GM12878 (cell line): ENCODE results near the gene LRRC10B. TPM values are rescaled to one million over a fixed set of nuclear protein-coding genes. Genes with fewer than 3 reads are reported as not detected.

Experiments used
- ATAC-seq: fragments of 200-7000 bp; cut with Tn5 transposase; 3 replicates; pipeline ENCODE4 v1.9.1; 2020; ENCODE audit warnings: mild to moderate bottlenecking, moderate library complexity
- BruUV-seq: library from RNA; stranded (reverse); fragments of 400-500 nt; replicated peaks from 2 replicates; lab custom pipeline; 2021; lab: Mats Ljungman, UMichigan
- CTCF ChIA-PET: fragments of 300-600 bp; sonication (Branson Sonifier 250); formaldehyde crosslinking; extraction: SDS; loops from one replicate; lab custom pipeline; 2021; ENCODE audit warnings: inconsistent platforms; lab: Yijun Ruan, JAX
- POLR2A ChIA-PET: fragments of 350-600 bp; formaldehyde crosslinking; extraction: SDS; loops from one replicate; lab custom pipeline; 2021; ENCODE audit warnings: inconsistent platforms; lab: Charles Lee
- RAD21 ChIA-PET: fragments of 300-600 bp; sonication (Branson Sonifier 250); formaldehyde crosslinking; loops from one replicate; lab custom pipeline; 2023; ENCODE audit warnings: antibody characterized with exemption; ENCODE audit not compliant: unreplicated experiment; lab: Charles Lee
- SMC1A ChIA-PET: fragments of 300-600 bp; sonication (Branson Sonifier 250); formaldehyde crosslinking; loops from one replicate; lab custom pipeline; 2023; ENCODE audit not compliant: unreplicated experiment, uncharacterized antibody; lab: Charles Lee
- DNase-seq: peaks from one replicate; pipeline ENCODE4 v3.0.0-alpha.2; 2011; ENCODE audit warnings: low read depth, low spot score
- FAIRE-seq: peaks from 3 replicates; lab custom pipeline; 2011; peaks lifted over from hg19 to GRCh38; lab: Jason Lieb, UNC
- H2AFZ ChIP-seq: 2 replicates; pipeline ENCODE4 v1.6.0; 2011; ENCODE audit warnings: low read depth, low read length, control low read depth; ENCODE audit not compliant: control insufficient read depth
- H3K27ac ChIP-seq: 2 replicates; pipeline ENCODE4 v1.5.1; 2011; ENCODE audit warnings: control low read depth; ENCODE audit not compliant: control insufficient read depth, insufficient read depth
- H3K27me3 ChIP-seq, 2 experiments: replicated peaks in 1 of 2; 2 replicates each; pipeline versions ENCODE4 v1.6.0 to v1.6.1; 2011; ENCODE audit warnings: low read length in 1 of 2; ENCODE audit not compliant: control insufficient read depth in 2 of 2, insufficient read depth in 2 of 2
- H3K36me3 ChIP-seq, 2 experiments: 2 replicates each; pipeline ENCODE4 v1.5.1; 2011; ENCODE audit warnings: low read length in 1 of 2; ENCODE audit not compliant: control insufficient read depth in 2 of 2, insufficient read depth in 2 of 2
- H3K4me1 ChIP-seq: 2 replicates; pipeline ENCODE4 v1.6.1; 2011; ENCODE audit warnings: mild to moderate bottlenecking, low read length, moderate library complexity, mixed read lengths; ENCODE audit not compliant: control insufficient read depth, insufficient read depth
- H3K4me2 ChIP-seq: 2 replicates; pipeline ENCODE4 v1.6.0; 2011; ENCODE audit warnings: control low read depth; ENCODE audit not compliant: control insufficient read depth, insufficient read depth
- H3K4me3 ChIP-seq: fragments of 200-600 bp; sonication (generic); 2 replicates; pipeline ENCODE4 v1.5.1; 2016
- H3K79me2 ChIP-seq: 2 replicates; pipeline ENCODE4 v1.6.0; 2011; ENCODE audit warnings: low read length; ENCODE audit not compliant: control insufficient read depth, insufficient read depth
- H3K9ac ChIP-seq: 2 replicates; pipeline ENCODE4 v1.8.0; 2011; ENCODE audit warnings: low read length, control low read depth, mixed read lengths; ENCODE audit not compliant: control insufficient read depth, insufficient read depth
- H3K9me3 ChIP-seq: replicated peaks from 3 replicates; pipeline ENCODE4 v1.5.1; 2011; ENCODE audit warnings: mild to moderate bottlenecking, low read length; ENCODE audit not compliant: control insufficient read depth, insufficient read depth
- H4K20me1 ChIP-seq: 2 replicates; pipeline ENCODE4 v1.6.0; 2011; ENCODE audit not compliant: control insufficient read depth, insufficient read depth
- CHD4 ChIP-seq: fragments of 200-600 bp; sonication (generic); IDR thresholded peaks from 2 replicates; pipeline ENCODE4 v1.6.1; 2016; ENCODE audit warnings: mild to moderate bottlenecking
- NFYA ChIP-seq: IDR thresholded peaks from 2 replicates; pipeline ENCODE4 v1.6.1; 2011; ENCODE audit warnings: low read depth, mild to moderate bottlenecking, low read length, improper control_type of control experiment, borderline replicate concordance
- STAT3 ChIP-seq: IDR thresholded peaks from 2 replicates; pipeline ENCODE4 v1.6.1; 2011; ENCODE audit warnings: low read depth, low read length, improper control_type of control experiment
- WGBS: methylation state at CpG from one replicate; pipeline ENCODE4 v1.1.6; 2016; ENCODE audit warnings: low lambda C conversion rate; ENCODE audit not compliant: insufficient replicate concordance, insufficient coverage; ENCODE audit errors: missing lambda C conversion rate; 5-methylcytosine and 5-hydroxymethylcytosine counted together
- in situ Hi-C: fragments of 300-500 bp; cut with MboI; formaldehyde crosslinking; loops from 9 replicates; pipeline ENCODE4 v1.14.3; 2018; ENCODE audit warnings: mixed read lengths
- intact Hi-C: fragments of 100-400 bp; cut with micrococcal nuclease; formaldehyde crosslinking; loops from one replicate; pipeline ENCODE4 v1.14.2; 2022; ENCODE audit not compliant: unreplicated experiment
- polyA plus RNA-seq, 11 experiments: library from polyadenylated mRNA; depleted of rRNA in 4 of 11; unstranded in 6 of 11; stranded (reverse) in 5 of 11; fragments of >200 nt; fragmentation: Nextera tagmentation in 4 of 11; fragmentation: Illumina TruSeq in 1 of 11; extraction: Ambion mirVana in 4 of 11; extraction: Trizol in 1 of 11; gene quantifications; 1 replicate in 1 of 11; 2 replicates in 10 of 11; pipeline versions ENCODE4 v1.2.1 to v1.2.3, GENCODE V29; 2011 to 2016; ENCODE audit warnings: inconsistent platforms in 2 of 11, missing spikeins in 2 of 11, low read depth in 1 of 11
- total RNA-seq, 4 experiments: library from RNA; depleted of rRNA in 3 of 4; stranded (reverse); fragments of >200 nt in 3 of 4; fragmentation: Illumina TruSeq in 1 of 4; extraction: Trizol in 1 of 4; gene quantifications; 2 replicates each; pipeline versions ENCODE4 v1.2.1 to v1.2.3, GENCODE V29; 2013 to 2021
- TF ChIP-seq, protein P1 (sequence below): fragments of 450-650 bp; IDR thresholded peaks from 2 replicates; pipeline ENCODE4 v1.6.1; 2017; ENCODE audit warnings: mild to moderate bottlenecking, moderate library complexity

LRRC10B gene
- total and polyA plus RNA-seq, 10 of the 15 experiments (the other 5 are each of a cell fraction or from before 2014, with no cell fraction given): not detected

DNA sequence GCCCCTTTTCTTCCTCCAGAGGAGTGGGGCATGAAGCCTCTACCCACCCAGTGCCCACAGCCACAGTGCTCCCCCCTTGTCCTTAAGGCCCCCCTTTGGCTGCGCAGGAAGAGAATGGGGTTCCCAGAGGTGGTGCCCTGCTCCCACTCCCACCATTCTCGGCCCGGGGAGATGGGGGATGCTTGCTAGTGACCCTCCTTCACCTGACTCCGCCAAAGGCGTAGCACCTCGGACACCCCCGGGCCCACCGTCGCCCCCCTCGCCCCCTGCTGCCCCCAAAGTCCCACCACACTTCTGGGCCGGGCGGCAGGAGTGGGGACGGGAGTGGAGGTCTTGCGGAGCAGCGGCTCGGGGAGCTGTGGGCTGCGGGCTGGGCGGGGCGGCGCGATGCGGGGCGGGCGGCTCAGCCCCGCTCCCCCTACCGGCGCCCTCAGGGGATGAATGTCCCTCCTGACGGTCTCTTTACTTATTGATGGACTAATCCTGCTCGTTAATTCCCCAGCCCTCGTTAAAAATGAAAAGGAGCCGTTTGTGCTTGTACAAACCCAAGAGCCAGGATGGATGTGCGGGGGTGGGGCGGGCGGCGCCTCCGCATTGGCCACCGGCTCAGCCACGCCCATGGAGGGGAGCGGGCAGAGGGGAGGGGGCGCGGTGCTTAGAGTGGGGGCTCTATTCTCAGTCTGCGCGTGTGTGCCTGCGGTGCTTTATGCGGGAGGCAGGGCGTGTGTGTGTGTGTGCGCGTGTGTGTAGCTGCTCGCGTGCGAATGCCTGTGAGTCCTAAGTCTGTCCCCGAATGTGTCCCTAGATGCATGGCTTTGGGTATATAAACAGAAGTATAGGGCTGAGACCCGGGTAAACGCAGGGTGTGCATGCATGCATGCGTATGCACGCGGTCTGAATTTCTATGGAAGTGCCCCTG is 46.8 kb downstream of the LRRC10B start:
- Histone ChIP-seq H3K36me3 (no peaks in the 10 kb centered on the region), H3K27me3 (peaks cover 6% of the 10 kb centered on the region in 2 experiments), H4K20me1 (no peaks in the 10 kb centered on the region), H3K9ac (no peak overlapping the region), H2AFZ (no peak overlapping the region), H3K9me3 (no peaks in the 10 kb centered on the region), H3K79me2 (no peaks in the 10 kb centered on the region), H3K27ac (no peak overlapping the region), H3K4me3 (no peak overlapping the region), H3K4me2 (no peak overlapping the region), H3K4me1 (no peaks in the 10 kb centered on the region)
- TF ChIP-seq CHD4: no peak
- TF ChIP-seq, protein P1, sequence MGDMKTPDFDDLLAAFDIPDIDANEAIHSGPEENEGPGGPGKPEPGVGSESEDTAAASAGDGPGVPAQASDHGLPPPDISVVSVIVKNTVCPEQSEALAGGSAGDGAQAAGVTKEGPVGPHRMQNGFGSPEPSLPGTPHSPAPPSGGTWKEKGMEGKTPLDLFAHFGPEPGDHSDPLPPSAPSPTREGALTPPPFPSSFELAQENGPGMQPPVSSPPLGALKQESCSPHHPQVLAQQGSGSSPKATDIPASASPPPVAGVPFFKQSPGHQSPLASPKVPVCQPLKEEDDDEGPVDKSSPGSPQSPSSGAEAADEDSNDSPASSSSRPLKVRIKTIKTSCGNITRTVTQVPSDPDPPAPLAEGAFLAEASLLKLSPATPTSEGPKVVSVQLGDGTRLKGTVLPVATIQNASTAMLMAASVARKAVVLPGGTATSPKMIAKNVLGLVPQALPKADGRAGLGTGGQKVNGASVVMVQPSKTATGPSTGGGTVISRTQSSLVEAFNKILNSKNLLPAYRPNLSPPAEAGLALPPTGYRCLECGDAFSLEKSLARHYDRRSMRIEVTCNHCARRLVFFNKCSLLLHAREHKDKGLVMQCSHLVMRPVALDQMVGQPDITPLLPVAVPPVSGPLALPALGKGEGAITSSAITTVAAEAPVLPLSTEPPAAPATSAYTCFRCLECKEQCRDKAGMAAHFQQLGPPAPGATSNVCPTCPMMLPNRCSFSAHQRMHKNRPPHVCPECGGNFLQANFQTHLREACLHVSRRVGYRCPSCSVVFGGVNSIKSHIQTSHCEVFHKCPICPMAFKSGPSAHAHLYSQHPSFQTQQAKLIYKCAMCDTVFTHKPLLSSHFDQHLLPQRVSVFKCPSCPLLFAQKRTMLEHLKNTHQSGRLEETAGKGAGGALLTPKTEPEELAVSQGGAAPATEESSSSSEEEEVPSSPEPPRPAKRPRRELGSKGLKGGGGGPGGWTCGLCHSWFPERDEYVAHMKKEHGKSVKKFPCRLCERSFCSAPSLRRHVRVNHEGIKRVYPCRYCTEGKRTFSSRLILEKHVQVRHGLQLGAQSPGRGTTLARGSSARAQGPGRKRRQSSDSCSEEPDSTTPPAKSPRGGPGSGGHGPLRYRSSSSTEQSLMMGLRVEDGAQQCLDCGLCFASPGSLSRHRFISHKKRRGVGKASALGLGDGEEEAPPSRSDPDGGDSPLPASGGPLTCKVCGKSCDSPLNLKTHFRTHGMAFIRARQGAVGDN: no peak
- TF ChIP-seq NFYA: no peak
- no peak for TF ChIP-seq STAT3
- intact Hi-C loops (no loop called here), in situ Hi-C loops (no loop called here)
- BruUV-seq: no TSS peak
- ChIA-PET POLR2A (no interaction called here), CTCF (no interaction called here), RAD21 (no interaction called here), SMC1A (no interaction called here)
- DNase-seq (no peak), FAIRE-seq (no peak), ATAC-seq (no peak)
- 4% methylated on average over 49 of the region's 57 CpGs for WGBS
